GM10248 (cell line): Measurements from ENCODE around the gene LSM12.

Experiments used
- CTCF ChIA-PET: fragments of 300-600 bp; sonication (Branson Sonifier 250); formaldehyde crosslinking; extraction: SDS; loops from one replicate; lab custom pipeline; 2021; ENCODE audit warnings: antibody characterized with exemption; lab: Yijun Ruan, JAX
- POLR2A ChIA-PET: fragments of 350-650 bp; sonication (Branson Sonifier 250); formaldehyde crosslinking; extraction: SDS; loops from one replicate; lab custom pipeline; 2020; ENCODE audit warnings: antibody characterized with exemption; lab: Yijun Ruan, JAX
- DNase-seq: peaks from one replicate; pipeline ENCODE4 v3.0.0; 2012; ENCODE audit errors: extremely low spot score
- CTCF ChIP-seq: IDR thresholded peaks from 2 replicates; pipeline ENCODE4 v1.5.1; 2012; ENCODE audit warnings: mild to moderate bottlenecking, low read depth; ENCODE audit errors: extremely low read depth, missing control alignments, control extremely low read depth

The LSM12 gene

GRCh38 chr17:44006598-44007345 is 59.7 kb downstream of the LSM12 start:
- TF ChIP-seq CTCF: peak; percentile 42
- peak; percentile 99 for DNase-seq
- ChIA-PET CTCF (interaction anchor here (0.9 to 2.0 kb wide), 7 partner anchors 10 to 128 kb away, joined by 3 to 8 read pairs (median 3); no protein-coding TSS in a partner anchor), POLR2A (no interaction called here)

- ChIA-PET CTCF (interaction anchor here (1.0 to 2.0 kb wide), 3 partner anchors 10 to 36 kb away, joined by 3 to 8 read pairs (median 5); no protein-coding TSS in a partner anchor), POLR2A (no interaction called here)
- peak; percentile 41 for DNase-seq
- TF ChIP-seq CTCF: no peak
Measured at GRCh38 chr17:44006272-44006597, 60.2 kb downstream of the LSM12 start.

GRCh38 chr17:44005527-44006271 is 60.8 kb downstream of the LSM12 start:
- ChIA-PET POLR2A (no interaction called here), CTCF (interaction anchor here (1.0 to 2.0 kb wide), 3 partner anchors 10 to 37 kb away, joined by 3 to 8 read pairs (median 5); no protein-coding TSS in a partner anchor)
- no peak for TF ChIP-seq CTCF
- peak; percentile 57 for DNase-seq

DNA sequence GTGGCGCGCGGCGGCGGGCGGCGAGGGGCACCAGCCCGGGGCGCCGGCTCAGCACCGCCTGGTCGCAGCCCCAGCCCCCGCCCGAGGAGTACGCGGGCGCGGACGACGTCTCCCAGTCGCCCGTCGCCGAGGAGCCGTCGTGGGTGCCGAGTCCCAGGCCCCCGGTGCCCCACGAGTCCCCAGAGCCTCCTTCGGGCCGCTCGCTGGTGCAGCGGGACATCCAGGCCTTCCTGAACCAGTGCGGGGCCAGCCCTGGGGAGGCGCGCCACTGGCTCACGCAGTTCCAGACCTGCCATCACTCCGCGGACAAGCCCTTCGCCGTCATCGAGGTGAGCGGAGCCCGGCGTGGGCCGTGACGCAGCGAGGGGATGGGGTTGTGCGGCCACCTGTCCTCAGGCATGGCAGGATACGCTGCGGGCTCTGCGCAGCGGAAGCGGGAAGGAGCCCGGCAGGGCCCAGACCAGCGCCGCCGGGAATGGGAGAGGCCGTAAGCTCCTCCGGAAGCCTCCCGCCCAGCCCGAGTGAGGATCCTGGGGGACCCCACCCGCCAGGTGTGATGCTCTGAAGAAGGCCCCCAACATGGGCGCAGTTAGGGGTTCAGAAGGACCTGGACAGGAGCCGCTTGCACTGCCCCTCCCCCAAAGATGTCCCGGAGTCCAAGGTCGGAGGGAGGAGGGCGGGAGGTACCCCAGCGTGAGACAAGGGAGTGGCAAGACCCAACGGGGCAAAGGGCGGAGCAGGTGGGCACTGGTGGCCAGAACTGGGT is 61.5 kb downstream of the LSM12 start:
- no peak for TF ChIP-seq CTCF
- POLR2A ChIA-PET: no interaction called here
- CTCF ChIA-PET: interaction anchor here (1.7 kb wide), 1 partner anchor 9 kb away, joined by 5 read pairs; no protein-coding TSS in a partner anchor
- no peak for DNase-seq

GRCh38 chr17:44004077-44004760 is 62.3 kb downstream of the LSM12 start, which contains the start of gene NAGS:
Gene NAGS (plus strand): TSS chr17:44004622. CDS start chr17:44004664, 42 bp downstream.
- CTCF ChIA-PET: no interaction called here
- no peak for TF ChIP-seq CTCF
- POLR2A ChIA-PET: interaction anchor here (0.6 to 0.7 kb wide), 2 partner anchors 12 to 161 kb away, joined by 3 to 10 read pairs; no protein-coding TSS in a partner anchor
- no peak for DNase-seq
